ENCODE results near the gene VSTM4. TPM values are rescaled to one million over a fixed set of nuclear protein-coding genes. Genes with fewer than 3 reads are reported as not detected.

Gene VSTM4
- total and polyA plus RNA-seq, 8 donors: 0.32 to 2.4 (median 0.57) TPM

DNA sequence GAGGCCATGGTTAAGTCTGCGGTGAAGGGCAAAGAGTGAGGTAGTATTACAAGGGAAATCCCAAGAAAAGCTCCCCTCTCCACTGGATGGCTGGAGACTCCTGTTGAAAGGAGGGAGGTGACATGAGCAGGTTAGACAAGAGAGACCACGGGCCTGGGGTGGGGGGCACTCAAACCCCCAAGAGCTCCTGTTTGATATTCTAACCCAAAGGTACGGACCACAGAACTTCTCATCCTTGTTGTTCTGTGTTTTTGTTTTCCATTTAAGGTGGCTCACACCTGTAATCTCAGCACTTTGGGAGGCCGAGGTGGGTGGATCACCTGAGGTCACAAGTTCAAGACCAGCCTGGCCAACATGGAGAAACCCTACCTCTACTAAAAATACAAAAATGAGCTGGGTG is 11.6 kb downstream of the VSTM4 start:
- ATAC-seq (no peak), DNase-seq (no peak), FAIRE-seq (no peak)
- 81 to 85% methylated on average over 4 of the region's 4 CpGs for WGBS, 2 donors
- intact Hi-C loops (cut with DNase I): no loop called here
- Histone ChIP-seq H3K9me3 (no peaks in the 10 kb centered on the region), H3K27ac (no peak overlapping the region), H3K36me3 (no peaks in the 10 kb centered on the region), H3K4me3 (no peak overlapping the region), H3K27me3 (peaks cover 0 to 3% (median 0%) of the 10 kb centered on the region in 4 donors), H3K4me1 (peaks cover 0 to 3% (median 0%) of the 10 kb centered on the region in 3 donors)
- no peak for TF ChIP-seq CTCF (IDR thresholded peaks at IDR 0.05)

- Histone ChIP-seq H3K27ac (no peak overlapping the region), H3K27me3 (peaks cover 0 to 3% (median 0%) of the 10 kb centered on the region in 4 donors), H3K9me3 (no peaks in the 10 kb centered on the region), H3K36me3 (no peaks in the 10 kb centered on the region), H3K4me3 (no peak overlapping the region), H3K4me1 (no peaks in the 10 kb centered on the region)
- intact Hi-C loops (cut with DNase I): no loop called here
- ATAC-seq (no peak), FAIRE-seq (no peak), DNase-seq (no peak)
- TF ChIP-seq CTCF (IDR thresholded peaks at IDR 0.05): no peak
- 47 to 54% methylated on average over 8 of the region's 8 CpGs for WGBS, 2 donors
Observed at GRCh38 chr10:49099046-49099445, 16.3 kb downstream of the VSTM4 start.

DNA sequence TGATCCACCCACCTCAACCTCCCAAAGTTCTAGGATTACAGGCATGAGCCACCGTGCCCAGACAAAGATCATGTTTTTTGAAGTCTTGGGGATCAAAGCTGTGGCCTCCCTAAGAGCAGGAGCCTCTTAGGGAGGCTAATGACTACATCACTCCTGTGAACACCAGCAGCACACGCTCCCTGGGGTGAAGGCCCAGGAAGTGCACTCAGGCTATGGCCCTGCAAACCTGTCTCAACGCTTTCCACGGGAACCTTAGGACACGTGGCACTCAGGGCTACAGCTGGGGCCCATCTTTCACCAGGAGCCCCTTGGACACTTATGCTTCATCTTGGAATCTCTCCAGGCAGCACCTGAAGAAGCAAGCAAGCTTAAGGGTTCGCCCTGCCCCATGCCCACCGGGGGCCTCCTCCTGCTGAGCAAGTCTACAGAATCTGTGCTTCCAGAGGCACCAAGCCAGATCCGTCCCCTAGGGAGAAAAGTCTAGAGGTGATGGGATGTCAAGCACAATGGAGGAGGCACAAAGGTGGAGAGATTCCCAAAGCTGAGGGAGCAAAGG is 18.4 kb downstream of the VSTM4 start:
- WGBS, 2 donors: 77 to 84% methylated on average over 8 of the region's 8 CpGs
- H3K27me3 ChIP-seq: peaks cover 0 to 3% (median 0%) of the 10 kb centered on the region in 4 donors

GRCh38 chr10:49094646-49095045 is 20.7 kb downstream of the VSTM4 start:
- FAIRE-seq (no peak), DNase-seq (no peak), ATAC-seq (no peak)
- 73 to 78% methylated on average over 4 of the region's 4 CpGs for WGBS, 2 donors
- intact Hi-C loops (cut with DNase I): no loop called here
- H3K36me3 ChIP-seq: no peaks in the 10 kb centered on the region
- H3K27ac ChIP-seq: no peak overlapping the region
- no peaks in the 10 kb centered on the region for H3K27me3 ChIP-seq
- no peaks in the 10 kb centered on the region for H3K4me1 ChIP-seq
- no peaks in the 10 kb centered on the region for H3K9me3 ChIP-seq
- no peak overlapping the region for H3K4me3 ChIP-seq
- TF ChIP-seq CTCF (IDR thresholded peaks at IDR 0.05): no peak

More for the DNA sequence above, 18.4 kb downstream of the VSTM4 start:
- intact Hi-C loops (cut with DNase I): no loop called here
- no peak for ATAC-seq
- H3K9me3 ChIP-seq: no peaks in the 10 kb centered on the region
- no peaks in the 10 kb centered on the region for H3K4me1 ChIP-seq
- FAIRE-seq: no peak
- H3K27ac ChIP-seq: no peak overlapping the region
- no peak overlapping the region for H3K4me3 ChIP-seq
- DNase-seq: no peak
- no peak for TF ChIP-seq CTCF (IDR thresholded peaks at IDR 0.05)
- no peaks in the 10 kb centered on the region for H3K36me3 ChIP-seq

- no peaks in the 10 kb centered on the region for H3K36me3 ChIP-seq
- WGBS, 2 donors: 84 to 85% methylated on average over 10 of the region's 10 CpGs
- H3K9me3 ChIP-seq: no peaks in the 10 kb centered on the region
Observed at GRCh38 chr10:49093922-49094321, 21.4 kb downstream of the VSTM4 start.

More at GRCh38 chr10:49093922-49094321, 21.4 kb downstream of the VSTM4 start:
- H3K27ac ChIP-seq: no peak overlapping the region
- H3K27me3 ChIP-seq: no peaks in the 10 kb centered on the region
- DNase-seq: no peak
- FAIRE-seq: no peak
- H3K4me1 ChIP-seq: no peaks in the 10 kb centered on the region
- intact Hi-C loops (cut with DNase I): no loop called here
- ATAC-seq: no peak
- TF ChIP-seq CTCF (IDR thresholded peaks at IDR 0.05): no peak
- H3K4me3 ChIP-seq: no peak overlapping the region
